Kidney glomerular epithelial cell (primary cell): Measurements from ENCODE around the gene CCNL2.
A peak's percentile ranks its signal among the peaks of the same experiment; 100 is the strongest.
"Not testable (repeated sequence)": the region's sequence is repeated elsewhere in the genome, so short reads cannot be mapped to it uniquely, and the experiment has no call there.

Source experiments
- DNase-seq: peaks from one replicate; lab custom pipeline; 2025; lab: John Stamatoyannopoulos, UW

The CCNL2 gene

DNA sequence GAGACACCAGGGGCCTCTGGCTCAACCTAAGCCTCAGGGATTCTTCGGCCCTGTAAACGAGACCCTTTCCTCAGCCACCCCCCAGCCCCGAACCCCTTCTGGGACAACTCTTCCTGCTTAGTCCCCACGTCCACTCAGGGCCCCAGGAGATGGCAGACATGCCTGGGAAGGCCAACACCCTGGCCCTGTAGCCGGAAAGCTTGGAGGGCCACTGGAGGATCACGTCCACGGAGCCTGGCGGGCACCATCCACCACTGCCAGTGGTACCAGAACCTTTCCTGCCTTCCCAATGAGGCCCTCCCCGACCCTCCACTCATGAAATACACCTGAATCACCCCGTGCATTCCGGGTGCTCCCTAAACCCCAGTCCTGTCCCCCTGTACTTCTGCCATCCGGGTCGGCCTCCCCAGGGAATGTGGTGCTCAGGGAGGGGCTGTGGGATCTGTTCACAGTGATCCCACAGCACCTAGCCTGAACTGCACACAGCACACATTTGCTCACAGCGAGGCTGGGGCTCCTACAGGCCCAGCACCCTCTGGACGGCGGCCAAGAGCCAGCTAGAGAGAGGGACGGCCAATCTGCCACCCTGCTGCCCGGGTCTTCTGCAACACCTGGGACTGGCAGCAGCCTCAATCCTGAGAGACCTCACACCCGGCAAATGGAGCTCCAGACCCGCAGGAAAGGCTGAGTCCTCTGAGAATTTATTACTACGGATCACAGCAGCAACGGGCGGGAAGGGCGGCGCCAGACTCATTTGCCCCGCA is 25.9 kb downstream of the CCNL2 start:
- no peak for DNase-seq

DNA sequence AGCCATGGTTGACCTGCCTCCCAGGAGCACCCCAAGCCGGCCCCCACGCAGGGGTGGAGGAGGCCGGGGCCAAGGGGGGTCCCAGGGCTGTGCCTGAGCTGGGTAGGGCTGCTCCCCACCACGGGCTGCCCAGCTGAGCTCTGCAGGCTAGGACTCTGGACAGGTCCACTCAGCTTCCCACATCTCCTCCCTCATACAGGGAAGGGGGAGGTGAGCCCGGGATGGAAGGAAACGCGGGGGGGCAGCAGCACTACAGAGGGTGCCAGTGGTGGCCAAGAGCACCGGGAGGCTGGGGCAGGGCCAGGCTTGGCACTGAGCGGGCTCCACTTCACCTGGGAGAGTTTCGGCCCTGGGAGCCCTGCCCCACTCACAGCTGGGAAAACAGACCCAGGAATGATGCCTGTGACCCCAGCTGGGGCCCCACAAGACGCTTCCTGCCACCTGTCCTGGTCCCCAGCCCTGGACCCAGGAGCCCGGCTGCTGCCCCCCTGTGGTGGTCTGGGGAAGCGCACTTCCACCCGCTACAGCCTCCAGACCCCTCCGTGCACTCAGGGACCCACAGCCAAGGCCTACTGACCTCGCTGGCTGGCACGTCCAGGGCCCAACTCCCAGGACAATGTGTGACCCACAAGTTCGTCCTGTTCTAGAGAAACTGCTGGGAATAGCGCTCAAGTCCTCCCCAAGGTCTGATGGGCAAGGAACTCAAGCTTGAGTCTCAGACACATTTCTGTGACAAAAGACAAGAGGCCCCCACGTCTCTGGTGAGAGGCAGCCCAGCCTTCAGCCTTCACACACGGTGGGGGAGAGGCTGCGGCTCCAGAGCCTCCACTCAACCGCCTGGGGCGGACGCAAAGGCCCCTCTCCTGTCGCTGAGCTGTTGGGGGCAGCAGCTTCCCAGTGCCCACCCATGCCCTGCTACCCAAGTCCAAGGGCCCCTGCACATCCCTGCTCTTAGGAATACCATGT is 27.1 kb downstream of the CCNL2 start:
- DNase-seq: peak; percentile 9

DNA sequence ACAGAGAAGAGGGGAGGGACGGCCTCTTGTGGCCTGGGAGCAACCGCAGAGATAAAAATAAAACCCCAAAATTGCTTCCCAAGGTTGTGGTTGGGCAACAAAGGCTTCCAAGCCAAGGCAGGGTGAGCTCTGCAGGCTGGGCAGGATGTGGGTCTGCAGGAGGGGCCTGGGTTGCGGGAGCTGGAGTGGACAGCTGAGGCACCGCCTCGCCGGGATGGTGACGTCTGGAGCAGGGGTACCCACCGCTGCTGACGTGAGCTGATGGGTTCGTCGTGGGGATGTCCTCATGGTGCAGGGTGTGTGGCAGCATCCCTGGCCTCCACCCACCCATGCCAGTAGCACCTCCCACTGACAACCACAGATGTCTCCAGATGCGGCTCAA is 27.8 kb downstream of the CCNL2 start:
- DNase-seq: no peak

DNA sequence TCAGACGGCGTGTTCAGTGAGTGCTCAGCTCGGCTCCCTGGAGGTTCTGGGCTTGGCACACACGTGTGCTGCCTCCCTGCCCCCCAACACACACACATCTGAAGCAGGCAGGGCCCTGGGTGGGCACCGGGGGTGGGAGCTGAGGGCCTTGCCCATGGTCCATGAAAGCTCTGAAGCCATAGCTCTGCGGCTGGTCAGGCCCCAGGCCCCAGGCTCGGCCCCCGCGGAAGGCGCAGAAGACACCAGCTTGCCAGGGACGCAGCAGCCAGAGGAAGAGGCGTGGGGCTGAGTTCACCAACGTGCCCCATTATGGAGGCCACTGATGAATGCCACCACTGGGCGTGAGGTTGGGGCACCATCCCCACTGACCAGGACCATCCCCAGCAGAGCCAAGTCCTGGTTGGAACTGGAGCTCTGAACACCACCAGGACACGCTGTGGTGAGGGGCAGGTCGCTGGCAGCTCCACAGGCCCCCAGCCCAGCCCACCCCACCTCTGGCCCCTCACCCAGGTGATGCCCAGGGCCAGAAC is 28.3 kb downstream of the CCNL2 start:
- DNase-seq: no peak

DNA sequence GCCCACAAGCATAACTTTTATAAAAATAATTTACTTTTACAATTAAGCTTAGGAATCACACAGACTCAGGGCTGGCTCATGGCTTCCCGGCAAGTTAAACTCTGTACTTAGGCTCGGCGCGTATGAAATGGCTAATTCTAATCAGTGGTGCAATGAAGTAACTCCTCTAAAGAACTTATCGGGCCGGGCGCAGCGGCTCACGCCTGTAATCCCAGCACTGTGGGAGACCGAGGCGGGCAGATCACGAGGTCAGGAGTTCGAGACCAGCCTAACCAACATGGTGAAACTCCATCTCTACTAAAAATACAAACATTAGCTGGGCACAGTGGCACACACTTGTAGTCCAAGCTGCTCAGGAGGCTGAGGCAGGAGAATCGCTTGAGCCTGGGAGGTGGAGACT is 29.0 kb downstream of the CCNL2 start:
- DNase-seq: not testable (repeated sequence)

DNA sequence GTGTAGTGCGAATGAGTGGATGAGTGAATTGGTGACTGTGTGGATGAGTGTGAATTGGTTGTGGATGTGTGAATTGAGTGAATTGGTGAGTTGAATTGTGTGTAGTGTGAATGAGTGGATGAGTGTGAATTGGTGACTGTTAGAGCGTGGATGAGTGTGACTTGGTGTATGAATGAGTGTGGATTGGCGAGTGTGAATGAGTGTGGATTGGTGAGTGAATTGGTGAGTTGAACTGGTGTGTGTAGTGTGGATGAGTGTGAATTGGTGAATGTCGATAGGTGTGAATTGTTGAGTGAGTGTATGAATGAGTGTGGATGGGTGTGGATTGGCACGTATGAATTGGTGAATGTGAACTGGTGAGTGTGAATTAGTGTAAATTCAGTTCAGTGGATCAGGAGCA is 31.8 kb downstream of the CCNL2 start:
- no peak for DNase-seq

DNA sequence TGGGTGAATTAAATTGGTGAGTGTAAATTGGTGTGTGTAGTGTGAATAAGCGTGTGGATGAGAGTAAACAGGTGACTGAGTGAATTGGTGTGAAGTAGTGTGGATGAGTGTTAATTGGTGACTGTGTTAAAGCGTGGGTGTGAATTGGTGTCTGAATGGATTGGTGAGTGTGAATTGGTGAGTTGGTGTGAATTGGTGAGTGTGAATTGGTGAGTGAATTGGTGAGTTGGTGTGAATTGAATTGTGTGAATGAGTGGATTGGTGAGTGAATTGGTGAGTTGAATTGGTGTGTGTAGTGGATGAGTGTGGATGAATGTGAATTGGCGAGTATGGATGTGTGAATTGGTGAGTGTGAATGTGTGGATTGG is 32.5 kb downstream of the CCNL2 start:
- no peak for DNase-seq

DNA sequence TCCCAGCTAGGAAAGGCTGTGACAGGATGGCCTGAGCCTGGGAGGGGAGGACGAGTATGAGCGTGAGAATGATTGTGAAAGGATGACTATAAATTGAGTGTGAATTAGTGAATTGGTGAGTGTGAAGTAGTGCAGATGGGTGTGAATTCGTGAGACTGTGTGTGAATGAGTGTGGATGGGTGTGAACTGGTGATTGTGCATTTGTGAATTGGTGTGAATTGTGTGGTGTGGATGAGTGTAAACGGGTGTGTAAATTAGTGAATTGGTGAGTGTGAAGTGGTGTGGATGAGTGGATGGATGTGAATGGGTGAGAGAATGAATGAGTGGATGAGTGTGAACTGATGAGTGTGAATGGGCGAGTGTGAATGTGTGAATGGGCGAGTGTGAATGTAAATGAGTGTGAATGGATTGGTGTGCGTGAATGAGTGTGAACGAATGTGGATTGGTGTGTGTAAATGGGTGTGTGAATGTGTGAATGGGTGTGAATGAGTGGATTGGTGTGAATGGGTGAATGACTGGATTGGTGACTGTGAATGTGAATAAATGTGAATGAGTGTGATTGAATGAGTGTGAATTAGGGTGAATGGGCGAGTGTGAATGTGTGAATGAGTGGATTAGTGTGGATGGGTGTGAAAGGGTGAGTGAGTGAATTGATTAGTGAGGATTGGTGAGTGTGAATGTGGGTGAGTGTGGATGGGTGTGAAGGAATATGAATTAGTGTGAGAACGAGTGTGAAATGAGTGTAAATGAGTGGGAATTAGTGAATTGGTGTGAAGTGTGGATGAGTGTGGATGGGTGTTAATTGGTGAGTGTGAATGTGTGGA is 33.0 kb downstream of the CCNL2 start:
- no peak for DNase-seq

DNA sequence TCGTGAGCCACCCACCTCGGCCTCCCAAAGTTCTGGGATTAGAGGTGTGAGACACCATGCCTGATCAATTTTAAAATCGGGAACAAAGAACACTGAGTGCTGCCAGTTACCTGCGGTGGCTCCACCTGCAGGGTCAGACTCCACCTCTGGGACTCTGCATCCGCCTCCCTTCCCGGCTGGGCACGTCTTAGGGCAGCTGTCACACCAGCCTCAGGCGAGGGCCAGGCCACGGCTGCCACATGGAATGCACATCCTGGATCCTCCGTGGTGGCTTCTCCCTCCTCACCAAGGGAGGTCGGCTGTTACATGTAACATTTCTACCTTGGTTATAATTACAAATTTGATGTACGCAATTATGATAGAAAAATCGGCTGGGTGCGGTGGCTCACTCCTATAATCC is 34.9 kb downstream of the CCNL2 start:
- DNase-seq: no peak

DNA sequence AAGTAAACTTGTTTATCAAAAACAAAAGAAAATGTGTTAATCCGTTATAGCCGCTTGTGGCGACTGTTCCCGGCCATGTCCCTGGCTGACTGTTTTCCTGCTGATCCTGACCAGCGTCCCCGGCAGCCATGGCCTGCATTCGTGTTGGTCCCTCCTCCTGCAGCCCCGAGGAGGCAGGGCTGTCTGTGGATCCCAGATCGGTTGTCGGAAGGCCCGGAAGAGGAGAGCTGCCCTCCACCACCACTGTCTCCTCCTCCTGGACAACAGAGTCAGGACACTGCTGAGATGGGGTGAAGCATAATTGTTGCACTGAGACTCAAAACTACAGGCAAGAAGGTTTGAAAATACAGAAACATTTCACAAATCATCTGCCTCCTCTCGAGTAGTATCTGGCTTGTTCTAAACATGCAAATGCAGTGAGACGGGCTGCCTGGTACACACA is 37.1 kb downstream of the CCNL2 start:
- peak; percentile 32 for DNase-seq

DNA sequence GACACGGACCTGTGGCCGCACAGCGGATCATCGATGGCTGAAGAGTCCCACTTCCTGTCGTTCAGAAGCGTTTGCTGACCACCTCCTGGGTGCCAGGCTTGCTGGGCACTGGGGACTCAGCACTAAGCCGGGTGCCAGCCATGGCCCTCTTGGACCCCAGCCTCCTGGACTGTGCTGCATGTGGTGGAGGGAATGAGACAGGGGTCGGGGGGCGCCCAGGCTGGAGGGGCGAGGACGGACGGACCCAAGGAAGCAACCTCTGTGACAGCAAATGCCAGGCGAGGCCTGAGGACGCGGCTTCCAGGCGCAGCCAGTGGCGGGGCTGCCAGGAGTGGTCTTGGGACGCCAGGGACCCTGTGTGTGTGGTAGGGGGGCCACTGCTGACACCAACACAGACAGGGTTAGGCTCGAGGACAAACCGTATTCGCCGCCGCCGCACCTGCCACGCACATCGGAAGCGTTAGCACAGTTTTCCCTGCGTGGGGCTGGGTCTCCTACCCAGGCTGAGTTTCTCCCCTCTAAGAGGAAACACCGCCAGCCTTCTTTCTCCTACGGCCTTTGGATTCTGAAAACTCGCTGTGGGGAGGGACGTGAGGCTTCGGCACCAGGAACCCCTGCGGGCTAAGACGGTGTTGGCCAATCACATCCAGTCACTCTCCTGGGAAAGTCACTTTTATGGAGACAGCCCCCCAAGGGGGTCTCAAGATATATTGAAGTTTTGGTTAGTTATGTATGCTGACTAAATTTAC is 37.7 kb downstream of the CCNL2 start:
- no peak for DNase-seq

DNA sequence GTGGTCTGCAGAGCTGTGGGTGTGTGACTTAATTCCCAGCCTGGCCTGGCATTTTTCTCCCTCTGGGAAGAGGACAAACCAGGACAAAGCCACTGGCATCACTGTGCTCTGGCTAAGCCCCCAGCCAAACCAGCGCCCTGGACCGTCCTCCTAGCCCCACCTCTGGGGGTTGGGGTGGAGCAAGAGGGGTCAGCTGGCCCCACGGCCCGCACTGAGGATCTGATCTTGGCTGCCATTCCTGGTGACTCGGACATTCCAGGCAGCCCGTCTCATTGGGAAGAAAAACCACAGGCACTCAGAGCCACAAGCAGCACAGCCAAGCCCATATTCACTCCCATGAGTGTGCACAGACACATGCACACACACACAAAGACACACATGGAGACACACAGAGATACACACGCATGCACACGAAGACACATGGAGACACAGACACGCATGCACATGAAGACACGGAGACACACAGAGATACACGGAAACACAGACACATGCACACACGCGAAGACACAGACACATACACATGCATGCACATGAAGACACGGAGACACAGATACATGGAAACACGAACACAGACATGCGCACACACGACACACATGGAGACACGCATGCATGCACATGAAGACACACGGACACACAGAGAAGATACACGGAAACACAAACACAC is 38.5 kb downstream of the CCNL2 start:
- peak; percentile 89 for DNase-seq

DNA sequence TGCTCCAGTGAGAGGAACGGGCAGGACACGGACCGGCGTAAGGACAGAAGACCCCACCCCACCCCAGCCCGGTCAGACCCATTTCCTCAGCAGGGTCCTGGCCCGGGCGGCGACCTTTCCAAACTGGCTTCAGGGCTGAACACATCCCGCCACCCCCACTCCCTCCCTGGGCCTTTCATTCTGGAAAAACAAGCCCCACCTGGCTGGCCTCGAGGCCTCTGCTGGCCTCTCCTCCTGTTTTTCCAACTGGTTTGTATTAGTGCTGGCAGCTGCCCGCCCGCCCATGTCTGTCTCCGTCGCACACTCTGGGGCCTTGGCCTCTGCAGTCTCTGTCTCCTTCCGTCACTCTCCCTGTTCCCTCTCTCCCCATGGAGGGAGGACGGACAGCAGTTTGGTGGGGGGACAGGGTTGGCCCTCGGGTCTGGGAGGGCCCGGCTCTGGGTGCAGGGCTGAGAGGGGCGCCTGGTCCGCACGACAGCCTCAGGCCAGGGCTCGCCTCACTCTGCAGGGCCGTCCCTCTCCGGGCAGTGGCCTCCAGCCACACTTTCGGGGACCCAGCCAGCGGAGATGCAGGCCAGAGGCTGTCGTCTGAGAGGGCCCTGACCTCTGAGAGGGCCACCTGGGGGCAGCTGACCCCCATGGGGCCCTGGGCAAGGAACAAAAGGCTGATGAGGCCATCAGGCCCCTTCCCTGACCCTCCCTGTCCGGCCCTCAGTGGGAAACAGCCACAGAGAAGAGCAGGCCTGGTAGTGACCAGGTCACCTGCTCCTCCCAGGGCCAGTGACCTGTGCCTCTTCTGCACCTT is 39.3 kb downstream of the CCNL2 start:
- no peak for DNase-seq

DNA sequence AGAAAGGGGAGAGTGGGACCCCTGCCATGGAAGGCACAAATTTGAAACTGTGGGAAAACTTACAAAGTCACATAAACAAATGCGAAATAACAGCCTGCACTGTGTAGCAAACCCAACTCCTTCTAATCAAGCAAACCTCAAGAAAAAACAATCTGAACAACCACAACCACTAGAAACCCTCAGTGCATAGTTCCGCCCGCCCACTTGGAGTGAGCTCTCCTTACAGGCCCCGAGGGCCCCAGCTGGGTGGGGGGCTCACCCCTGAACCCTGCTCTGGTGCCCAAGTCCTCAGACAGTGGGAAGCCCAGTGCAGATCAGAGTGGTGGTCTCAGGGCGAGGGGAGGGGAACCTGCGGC is 39.8 kb downstream of the CCNL2 start:
- DNase-seq: no peak

DNA sequence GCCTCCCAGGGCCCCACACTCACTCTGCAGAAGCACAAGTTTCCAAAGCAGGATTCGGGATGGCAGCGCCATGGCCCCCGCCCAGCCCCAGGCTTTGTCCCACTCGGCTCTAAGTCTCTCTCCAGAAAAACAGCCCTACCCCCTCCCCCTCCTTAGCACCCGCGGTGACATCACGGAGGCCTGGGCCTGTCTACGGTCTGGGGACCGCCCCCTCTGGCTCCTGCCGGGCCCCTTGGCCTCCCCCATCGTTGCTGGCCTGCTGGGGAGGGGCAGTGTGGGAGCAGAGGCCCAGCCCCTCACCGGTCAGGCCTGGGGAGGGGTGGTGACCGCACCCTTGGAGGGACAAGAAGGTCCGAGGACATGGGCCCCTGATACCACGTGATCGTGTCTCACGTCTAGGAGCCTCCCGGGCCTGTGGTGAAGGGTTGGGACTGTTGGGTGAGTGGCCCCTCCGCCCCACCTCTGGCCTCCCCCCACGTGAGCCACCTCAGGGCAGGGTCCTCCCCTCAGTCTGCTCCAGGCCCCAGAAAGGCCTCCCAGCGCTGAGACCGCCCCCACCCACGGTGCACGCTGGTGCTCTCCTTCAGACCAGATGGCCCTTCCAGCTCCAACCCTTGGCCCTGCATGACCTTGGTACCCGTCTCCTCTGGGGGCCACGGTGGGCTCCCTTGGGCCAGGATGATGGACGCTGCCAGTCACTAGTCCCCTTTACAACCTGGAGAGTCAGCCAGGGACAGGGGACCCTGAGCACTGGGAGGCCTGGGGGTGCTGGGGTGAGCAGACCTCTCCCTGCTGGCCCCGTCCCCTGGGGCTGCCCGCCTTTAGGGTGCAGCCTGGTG is 40.5 kb downstream of the CCNL2 start, which contains the start of gene MXRA8:
MXRA8 (minus strand) TSS at position 123 of the 839 bp plus-strand sequence; CDS start at position 72, 51 bp downstream.
- peak; percentile 53 for DNase-seq

DNA sequence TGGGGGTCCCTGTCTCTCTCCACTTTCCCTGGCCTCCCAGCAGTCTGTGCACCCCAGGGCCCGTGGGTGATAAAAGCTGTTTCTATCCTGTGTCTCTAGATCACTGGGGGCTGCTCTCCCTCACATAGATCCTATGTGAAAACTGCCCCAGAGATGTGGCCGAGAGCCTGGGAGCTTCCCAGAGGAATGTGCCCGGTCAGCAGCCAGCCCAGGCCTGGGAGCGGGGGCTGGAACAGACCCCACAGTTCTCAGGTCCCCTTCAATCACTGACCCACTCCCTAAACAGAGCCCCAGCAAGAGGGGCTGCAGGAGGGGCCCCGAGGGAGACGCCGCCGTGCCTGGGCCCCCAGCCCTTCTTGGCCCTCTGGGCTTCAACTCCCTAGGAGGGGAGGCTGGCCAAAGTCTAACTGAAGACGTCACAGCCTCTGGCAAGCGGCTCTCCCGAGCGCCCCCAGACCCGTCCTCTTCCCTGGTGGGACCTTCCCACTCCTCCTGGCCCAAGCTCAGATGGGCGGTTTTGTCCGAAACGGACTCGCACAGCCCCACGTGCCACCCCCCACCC is 41.2 kb downstream of the CCNL2 start:
- DNase-seq: peak; percentile 40

DNA sequence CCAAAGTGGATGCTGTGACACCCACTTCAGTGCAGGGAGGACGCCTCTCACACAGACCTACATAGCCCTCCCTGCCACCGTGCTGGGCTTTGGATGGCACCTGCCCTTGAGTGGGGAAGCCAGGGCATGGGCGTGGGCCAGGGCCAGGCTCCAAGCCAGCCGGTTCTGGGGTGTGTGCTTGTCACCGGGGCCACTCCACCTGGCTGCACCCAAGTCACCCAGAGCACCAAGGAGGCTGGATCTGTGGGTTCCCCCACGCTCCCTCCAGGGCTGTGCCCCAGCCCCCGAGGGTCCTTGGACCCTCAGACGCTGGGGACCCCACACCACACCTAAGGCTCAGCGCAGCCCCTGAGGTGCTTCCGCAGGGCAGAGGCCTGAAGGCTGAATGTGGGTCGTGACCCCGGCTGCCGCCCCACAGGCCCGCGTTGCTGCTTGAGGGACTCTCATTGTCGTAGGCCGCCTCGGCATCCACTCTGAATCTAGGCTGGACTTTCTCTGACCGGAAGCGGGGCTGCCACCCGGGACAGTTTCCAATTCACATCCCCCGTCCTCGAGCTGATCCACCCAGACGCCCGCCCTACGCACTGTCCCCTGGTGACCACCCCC is 42.2 kb downstream of the CCNL2 start:
- no peak for DNase-seq

DNA sequence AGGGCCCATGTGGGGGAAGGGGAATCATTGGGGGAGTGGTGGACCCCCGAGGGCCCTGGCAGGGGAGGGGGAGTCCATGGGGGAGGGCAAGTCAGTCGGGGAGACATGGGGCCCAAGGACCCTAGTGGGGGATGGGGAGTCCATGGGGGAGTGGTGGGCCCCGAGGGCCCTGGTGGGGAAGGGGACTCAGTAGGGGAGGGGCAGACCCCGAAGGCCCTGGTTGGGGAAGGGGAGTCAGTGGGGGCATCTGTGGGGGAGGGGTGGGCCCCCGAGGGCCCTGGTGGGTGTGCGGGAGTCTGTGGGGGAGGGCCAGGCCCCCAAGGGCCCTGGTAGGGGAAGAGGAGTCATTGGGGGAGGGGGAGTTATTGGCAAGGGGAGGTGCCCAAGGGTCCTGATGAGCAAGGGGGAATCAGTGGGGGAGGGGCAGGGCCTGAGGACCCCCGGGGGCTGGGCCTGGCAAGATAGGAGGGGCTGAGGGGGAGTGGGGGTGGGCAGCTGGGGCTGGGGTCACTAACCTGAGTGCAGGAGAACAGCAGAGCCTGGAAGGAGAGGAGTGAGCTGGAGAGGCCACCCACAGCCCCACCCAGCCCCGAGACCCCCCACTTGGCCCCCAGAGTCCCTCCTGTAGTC is 42.9 kb downstream of the CCNL2 start:
- no peak for DNase-seq
